ENCODE results near the gene PARP1.

- TF ChIP-seq CTCF (IDR thresholded peaks at IDR 0.05): no peak
- no peak for TF ChIP-seq POLR2A (IDR thresholded peaks at IDR 0.05)
Measured at GRCh38 chr1:226390681-226391080, 17.2 kb downstream of the PARP1 start.

Measured in esophagus squamous epithelium (tissue), 4 donors.